Bronchial epithelial cell (primary cell): ENCODE results near the gene MLPH. TPM values are rescaled to one million over a fixed set of nuclear protein-coding genes. Genes with fewer than 3 reads are reported as not detected.

Experiments used
- DNase-seq: peaks from one replicate; pipeline ENCODE4 v3.0.0-alpha.2; 2010; ENCODE audit warnings: low read depth
- FAIRE-seq: peaks from 2 replicates; lab custom pipeline; 2011; peaks lifted over from hg19 to GRCh38; lab: Jason Lieb, UNC
- H3K27me3 ChIP-seq: 2 replicates; pipeline ENCODE4 v1.5.1; 2011; ENCODE audit warnings: low read length; ENCODE audit not compliant: control insufficient read depth, insufficient read depth
- H3K36me3 ChIP-seq: 2 replicates; pipeline ENCODE4 v1.5.1; 2011; ENCODE audit warnings: low read length; ENCODE audit not compliant: control insufficient read depth, insufficient read depth
- H3K4me3 ChIP-seq: 2 replicates; pipeline ENCODE4 v1.5.1; 2011; ENCODE audit warnings: mild to moderate bottlenecking, low read depth, low read length, control low read depth
- CTCF ChIP-seq: IDR thresholded peaks from 2 replicates; pipeline ENCODE4 v1.5.1; 2011; ENCODE audit warnings: mild to moderate bottlenecking, moderate library complexity, low read length, control low read depth, inconsistent platforms; ENCODE audit not compliant: insufficient read depth, severe bottlenecking
- total RNA-seq: library from RNA; depleted of rRNA; stranded (reverse); fragments of >200 nt; gene quantifications from 2 replicates; pipeline ENCODE4 v1.2.1, GENCODE V29; 2014

MLPH gene
- total RNA-seq, 1 donor from 2014 or later = 6.6 TPM

DNA sequence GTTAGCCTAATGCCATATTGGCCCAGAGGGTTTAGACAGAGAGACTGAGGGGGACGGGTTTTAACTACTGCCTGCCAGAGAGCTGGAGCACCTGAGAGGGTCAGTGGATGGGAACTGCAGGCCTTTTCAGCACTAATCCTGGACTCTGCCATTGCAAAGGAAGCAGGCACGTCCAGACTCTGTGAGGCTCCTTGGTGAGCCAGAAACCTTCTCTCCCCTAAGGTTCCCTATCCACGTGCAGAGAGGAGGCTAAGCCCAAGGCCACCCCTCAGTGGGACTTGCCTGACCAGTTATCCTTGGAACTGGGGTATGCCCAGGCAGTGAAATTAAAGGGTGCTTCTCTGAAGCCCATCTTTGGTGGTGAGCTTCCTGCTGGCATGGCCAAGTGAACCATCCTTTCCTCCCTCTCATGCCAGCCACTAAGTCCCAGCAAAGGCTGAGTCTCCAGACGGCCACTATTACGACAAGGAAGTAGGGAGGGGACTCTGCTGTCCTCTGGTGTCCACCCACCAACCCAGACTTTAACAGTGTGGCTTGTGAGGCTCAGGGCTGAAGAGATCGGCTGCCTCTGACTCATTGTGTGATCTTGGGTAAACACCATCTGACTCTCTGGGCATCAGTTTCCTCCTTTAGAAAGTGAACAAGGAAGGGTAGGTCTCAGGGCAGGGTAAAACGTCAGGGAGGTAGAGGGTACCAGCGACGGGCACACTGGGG lies 3.9 kb upstream of the MLPH start:
- Histone ChIP-seq H3K27me3 (no peaks in the 10 kb centered on the region), H3K4me3 (no peak overlapping the region), H3K36me3 (no peaks in the 10 kb centered on the region)
- FAIRE-seq (peak; percentile 47), DNase-seq (peak; percentile 84)
- TF ChIP-seq CTCF = peak; percentile 54

DNA sequence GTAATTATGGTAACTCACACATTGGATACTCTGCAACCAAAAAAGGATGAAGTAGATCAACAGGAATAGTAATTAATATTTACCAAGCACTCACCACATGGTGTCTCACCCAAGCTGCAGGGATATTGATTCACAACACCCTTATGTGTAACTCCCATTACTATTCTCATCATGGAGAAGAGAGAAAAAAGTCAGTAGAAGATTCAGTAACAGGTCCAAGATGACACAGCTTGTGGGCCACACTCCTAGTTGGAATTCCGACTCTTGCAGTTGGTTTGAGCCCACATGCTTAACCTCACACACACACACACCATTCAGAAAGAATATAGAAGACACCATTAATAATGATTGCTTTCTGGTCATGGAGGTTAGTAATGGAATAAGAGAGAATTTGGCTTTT lies 1.7 kb upstream of the MLPH start:
- H3K36me3 ChIP-seq = no peaks in the 10 kb centered on the region
- DNase-seq = no peak
- H3K27me3 ChIP-seq = no peaks in the 10 kb centered on the region
- no peak for TF ChIP-seq CTCF
- H3K4me3 ChIP-seq = no peak overlapping the region
- no peak for FAIRE-seq

DNA sequence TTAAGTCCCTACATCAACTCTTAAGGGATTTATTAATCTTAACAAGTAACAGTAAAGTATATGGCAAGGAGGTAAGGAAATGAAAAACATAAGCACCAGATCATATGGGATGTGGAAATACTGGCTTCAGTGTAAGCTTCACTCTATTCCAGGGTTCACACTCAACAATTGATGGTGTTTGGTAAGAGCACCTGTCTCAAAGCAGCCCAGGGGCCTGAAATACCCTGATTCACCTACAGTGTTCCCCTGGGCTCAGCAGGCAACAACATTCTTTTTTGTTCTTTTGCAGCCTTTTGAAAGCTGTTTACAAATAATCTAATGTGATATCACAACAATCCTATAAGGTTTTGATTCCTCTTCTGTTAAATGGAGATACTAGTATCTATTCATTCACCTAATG lies 1.2 kb upstream of the MLPH start:
- H3K27me3 ChIP-seq = no peaks in the 10 kb centered on the region
- DNase-seq = no peak
- no peaks in the 10 kb centered on the region for H3K36me3 ChIP-seq
- no peak overlapping the region for H3K4me3 ChIP-seq
- TF ChIP-seq CTCF = no peak
- no peak for FAIRE-seq

DNA sequence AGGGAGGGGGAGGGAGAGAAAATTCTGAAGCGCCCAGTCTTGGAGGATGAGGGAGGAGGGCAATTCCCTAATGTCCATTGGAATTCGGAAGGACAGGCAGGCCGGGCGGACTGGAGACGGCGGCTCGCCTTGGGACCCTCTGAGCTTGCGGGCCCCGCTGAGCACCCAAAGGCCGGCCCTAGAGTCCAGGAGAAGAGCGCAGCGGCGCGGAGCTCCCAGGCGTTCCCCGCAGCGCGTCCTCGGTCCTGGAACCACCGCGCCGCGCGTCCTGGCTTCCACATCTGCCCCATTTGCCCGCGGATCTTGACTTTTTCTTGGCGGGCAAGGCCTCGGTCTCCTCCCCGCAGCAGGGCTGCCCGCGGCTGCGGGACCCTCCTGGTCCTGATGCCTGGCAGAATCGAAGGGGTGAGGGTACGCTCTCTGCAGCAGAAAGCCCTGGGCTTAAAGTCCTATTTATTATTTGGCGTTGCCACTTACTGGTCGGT lies 675 bp upstream of the MLPH start:
- Histone ChIP-seq H3K36me3 (no peaks in the 10 kb centered on the region), H3K27me3 (no peaks in the 10 kb centered on the region), H3K4me3 (peak overlapping the region; percentile 54)
- DNase-seq (no peak), FAIRE-seq (no peak)
- TF ChIP-seq CTCF = no peak

GRCh38 chr2:237487496-237487895 lies 445 bp downstream of the MLPH start:
- Histone ChIP-seq H3K4me3 (peak overlapping the region; percentile 54), H3K27me3 (no peaks in the 10 kb centered on the region), H3K36me3 (no peaks in the 10 kb centered on the region)
- no peak for DNase-seq
- FAIRE-seq = no peak
- no peak for TF ChIP-seq CTCF

GRCh38 chr2:237488295-237488694 lies 1.2 kb downstream of the MLPH start:
- Histone ChIP-seq H3K36me3 (peaks cover 1% of the 10 kb centered on the region), H3K27me3 (no peaks in the 10 kb centered on the region), H3K4me3 (no peak overlapping the region)
- no peak for TF ChIP-seq CTCF
- FAIRE-seq = no peak
- no peak for DNase-seq
